Measurements from ENCODE around the gene AUP1. TPM values are rescaled to one million over a fixed set of nuclear protein-coding genes. Genes with fewer than 3 reads are reported as not detected.
"Not testable (repeated sequence)": the region's sequence is repeated elsewhere in the genome, so short reads cannot be mapped to it uniquely, and the experiment has no call there.

The AUP1 gene
- total RNA-seq, 4 donors from 2014 or later: 111 to 170 (median 145) TPM

GRCh38 chr2:74567881-74568280 lies 38.4 kb upstream of the AUP1 start:
- Histone ChIP-seq H3K4me3 (no peak overlapping the region), H3K27ac (no peak overlapping the region)
- 51% methylated on average over 5 of the region's 5 CpGs for WGBS

GRCh38 chr2:74566754-74567085 lies 37.2 kb upstream of the AUP1 start:
- no peak overlapping the region for H3K27ac ChIP-seq
- no peak for DNase-seq (ENCODE audit: low spot score in 2 of 2)
- H3K4me1 ChIP-seq: peaks cover 3% of the 10 kb centered on the region
- no peak for TF ChIP-seq CTCF (IDR thresholded peaks at IDR 0.05)
- no peak for TF ChIP-seq POLR2A (IDR thresholded peaks at IDR 0.05)
- no peak for TF ChIP-seq POLR2AphosphoS5 (IDR thresholded peaks at IDR 0.05)
- no peak for TF ChIP-seq EP300 (IDR thresholded peaks at IDR 0.05)
- no peak overlapping the region for H3K4me3 ChIP-seq
- no peaks in the 10 kb centered on the region for H3K36me3 ChIP-seq
- H3K9me3 ChIP-seq: no peaks in the 10 kb centered on the region
- no peaks in the 10 kb centered on the region for H3K27me3 ChIP-seq

More at GRCh38 chr2:74567881-74568280, 38.4 kb upstream of the AUP1 start:
- TF ChIP-seq EP300 (IDR thresholded peaks at IDR 0.05) (no peak), POLR2A (IDR thresholded peaks at IDR 0.05) (no peak)
- H3K36me3 ChIP-seq: no peaks in the 10 kb centered on the region
- no peaks in the 10 kb centered on the region for H3K27me3 ChIP-seq
- no peak for DNase-seq (ENCODE audit: low spot score in 2 of 2)
- H3K4me1 ChIP-seq: peaks cover 3% of the 10 kb centered on the region
- no peaks in the 10 kb centered on the region for H3K9me3 ChIP-seq

- H3K36me3 ChIP-seq: no peaks in the 10 kb centered on the region
- 73% methylated on average over 7 of the region's 7 CpGs for WGBS
Measured at GRCh38 chr2:74566076-74566753, 36.7 kb upstream of the AUP1 start.

GRCh38 chr2:74564222-74564621 lies 34.7 kb upstream of the AUP1 start:
- Histone ChIP-seq H3K9me3 (no peaks in the 10 kb centered on the region), H3K36me3 (no peaks in the 10 kb centered on the region), H3K27me3 (no peaks in the 10 kb centered on the region), H3K4me1 (peaks cover 3% of the 10 kb centered on the region), H3K4me3 (no peak overlapping the region), H3K27ac (no peak overlapping the region)
- WGBS: 70% methylated on average over 5 of the region's 5 CpGs
- TF ChIP-seq CTCF (IDR thresholded peaks at IDR 0.05) (no peak), POLR2AphosphoS5 (IDR thresholded peaks at IDR 0.05) (no peak)
- DNase-seq (ENCODE audit: low spot score in 2 of 2): no peak

More at GRCh38 chr2:74566076-74566753, 36.7 kb upstream of the AUP1 start:
- Histone ChIP-seq H3K4me3 (no peak overlapping the region), H3K27ac (no peak overlapping the region), H3K4me1 (peaks cover 3% of the 10 kb centered on the region), H3K9me3 (no peaks in the 10 kb centered on the region), H3K27me3 (no peaks in the 10 kb centered on the region)
- no peak for DNase-seq (ENCODE audit: low spot score in 2 of 2)
- TF ChIP-seq EP300 (IDR thresholded peaks at IDR 0.05) (no peak), CTCF (IDR thresholded peaks at IDR 0.05) (no peak), POLR2AphosphoS5 (IDR thresholded peaks at IDR 0.05) (no peak), POLR2A (IDR thresholded peaks at IDR 0.05) (no peak)

GRCh38 chr2:74562126-74562775 lies 32.7 kb upstream of the AUP1 start:
- no peaks in the 10 kb centered on the region for H3K27me3 ChIP-seq
- no peak for DNase-seq (ENCODE audit: low spot score in 2 of 2)
- H3K27ac ChIP-seq: no peak overlapping the region
- no peak overlapping the region for H3K4me3 ChIP-seq
- no peaks in the 10 kb centered on the region for H3K36me3 ChIP-seq
- no peaks in the 10 kb centered on the region for H3K9me3 ChIP-seq
- TF ChIP-seq POLR2A (IDR thresholded peaks at IDR 0.05): no peak
- no peak for TF ChIP-seq POLR2AphosphoS5 (IDR thresholded peaks at IDR 0.05)
- no peak for TF ChIP-seq CTCF (IDR thresholded peaks at IDR 0.05)
- TF ChIP-seq EP300 (IDR thresholded peaks at IDR 0.05): no peak
- H3K4me1 ChIP-seq: peaks cover 5% of the 10 kb centered on the region
- 80% methylated on average over 7 of the region's 7 CpGs for WGBS

- H3K9me3 ChIP-seq; DNase-seq (ENCODE audit: low spot score in 2 of 2); H3K36me3 ChIP-seq; H3K27me3 ChIP-seq; H3K4me3 ChIP-seq; H3K27ac ChIP-seq; H3K4me1 ChIP-seq: not testable (repeated sequence)
- WGBS: 88% methylated on average over 1 of the region's 1 CpG
Measured at GRCh38 chr2:74561022-74561421, 31.5 kb upstream of the AUP1 start.
